HepG2 (cell line): ENCODE results near the gene HOXA5. TPM values are rescaled to one million over a fixed set of nuclear protein-coding genes. Genes with fewer than 3 reads are reported as not detected.

Experiments used
- AGO2 ChIP-seq: fragments of 200-400 bp; formaldehyde crosslinking; optimal IDR thresholded peaks from 2 replicates; pipeline ENCODE3; 2017; ENCODE audit warnings: mild to moderate bottlenecking, low read depth, low read length, moderate library complexity
- ARNT ChIP-seq: fragments of 450-650 bp; IDR thresholded peaks from 2 replicates; pipeline ENCODE4 v1.6.1; 2017
- BRCA1 ChIP-seq: sonication (generic); formaldehyde crosslinking; IDR thresholded peaks from 2 replicates; pipeline ENCODE4 v1.4.0; 2020; ENCODE audit warnings: missing genetic modification reagents
- MAZ ChIP-seq, 2 experiments: sonication (generic) in 1 of 2; formaldehyde crosslinking in 1 of 2; IDR thresholded peaks; 2 replicates each; pipeline versions ENCODE4 v1.5.0 to v1.6.1; 2012 to 2020; ENCODE audit warnings: low read depth in 2 of 2, mild to moderate bottlenecking in 2 of 2, borderline replicate concordance in 1 of 2, improper control_type of control experiment in 1 of 2, low read length in 1 of 2, missing genetic modification reagents in 1 of 2, moderate library complexity in 1 of 2
- MEIS1 ChIP-seq: sonication (generic); formaldehyde crosslinking; IDR thresholded peaks from 2 replicates; pipeline ENCODE4 v1.9.0; 2021; ENCODE audit warnings: mild to moderate bottlenecking, missing genetic modification reagents, moderate library complexity, borderline replicate concordance
- RFX3 ChIP-seq: IDR thresholded peaks from 2 replicates; pipeline ENCODE4 v1.6.1; 2016; ENCODE audit warnings: missing biosample characterization, missing genetic modification reagents
- SIX4 ChIP-seq: sonication (generic); formaldehyde crosslinking; IDR thresholded peaks from 2 replicates; pipeline ENCODE4 v1.4.0; 2020; ENCODE audit warnings: missing genetic modification reagents
- TGIF2 ChIP-seq: IDR thresholded peaks from 2 replicates; pipeline ENCODE4 v1.6.1; 2016; ENCODE audit warnings: control low read depth, missing compliant biosample characterization
- TSC22D2 ChIP-seq: sonication (generic); formaldehyde crosslinking; IDR thresholded peaks from 2 replicates; pipeline ENCODE4 v1.5.1; 2020; ENCODE audit warnings: missing genetic modification reagents, mild to moderate bottlenecking, borderline replicate concordance
- ZBTB42 ChIP-seq: sonication (generic); formaldehyde crosslinking; IDR thresholded peaks from 2 replicates; pipeline ENCODE4 v1.5.0; 2020; ENCODE audit warnings: mild to moderate bottlenecking, missing genetic modification reagents
- ZSCAN29 ChIP-seq: sonication (generic); formaldehyde crosslinking; conservative IDR thresholded peaks from 2 replicates; pipeline ENCODE4 v1.4.0; 2020; ENCODE audit warnings: mild to moderate bottlenecking, missing genetic modification reagents
- polyA plus RNA-seq, 8 experiments: library from polyadenylated mRNA; depleted of rRNA in 3 of 8; stranded (reverse) in 7 of 8; unstranded in 1 of 8; fragments of >200 nt; fragmentation: Illumina TruSeq in 4 of 8; extraction: Trizol in 4 of 8; gene quantifications; 2 replicates each; pipeline versions ENCODE4 v1.2.1 to v1.2.3, GENCODE V29; 2011 to 2016; ENCODE audit warnings: low read depth in 4 of 8, missing spikeins in 1 of 8, mixed read lengths in 1 of 8; ENCODE audit not compliant: insufficient read depth in 1 of 8
- total RNA-seq, 5 experiments: library from RNA; depleted of rRNA; stranded (reverse); fragments of >200 nt; fragmentation: Illumina TruSeq; extraction: Trizol; gene quantifications; 2 replicates each; pipeline ENCODE4 v1.2.3, GENCODE V29; 2016; ENCODE audit warnings: low read depth in 1 of 5
- TF ChIP-seq, protein P1 (sequence below): sonication (generic); formaldehyde crosslinking; IDR thresholded peaks from 2 replicates; pipeline ENCODE4 v1.4.0; 2020; ENCODE audit warnings: low read depth, mild to moderate bottlenecking, missing genetic modification reagents
- TF ChIP-seq, protein P2 (sequence below): sonication (generic); IDR thresholded peaks from 2 replicates; pipeline ENCODE4 v1.6.1; 2016; ENCODE audit warnings: low read depth, borderline replicate concordance
- TF ChIP-seq, protein P3 (sequence below): sonication (generic); formaldehyde crosslinking; IDR thresholded peaks from 2 replicates; pipeline ENCODE4 v1.5.0; 2020; ENCODE audit warnings: missing genetic modification reagents
- TF ChIP-seq, protein P4 (sequence below): sonication (generic); formaldehyde crosslinking; IDR thresholded peaks from 2 replicates; pipeline ENCODE4 v1.4.0; 2020; ENCODE audit warnings: missing genetic modification reagents
- TF ChIP-seq, protein P5 (sequence below): IDR thresholded peaks from 2 replicates; pipeline ENCODE4 v1.4.0; 2020; ENCODE audit warnings: mild to moderate bottlenecking, missing genetic modification reagents
- TF ChIP-seq, protein P6 (sequence below): sonication (generic); formaldehyde crosslinking; IDR thresholded peaks from 2 replicates; pipeline ENCODE4 v1.8.0; 2022; ENCODE audit warnings: mild to moderate bottlenecking, missing genetic modification reagents, moderate library complexity
- TF ChIP-seq, protein P7 (sequence below): sonication (generic); formaldehyde crosslinking; IDR thresholded peaks from 2 replicates; pipeline ENCODE4 v1.4.0; 2020; ENCODE audit warnings: missing genetic modification reagents; ENCODE audit errors: not compliant biosample characterization

HOXA5 gene
- total and polyA plus RNA-seq, 2 of the 13 experiments (the other 11 are each of a cell fraction or from before 2014, with no cell fraction given): 3.2 to 3.6 TPM

DNA sequence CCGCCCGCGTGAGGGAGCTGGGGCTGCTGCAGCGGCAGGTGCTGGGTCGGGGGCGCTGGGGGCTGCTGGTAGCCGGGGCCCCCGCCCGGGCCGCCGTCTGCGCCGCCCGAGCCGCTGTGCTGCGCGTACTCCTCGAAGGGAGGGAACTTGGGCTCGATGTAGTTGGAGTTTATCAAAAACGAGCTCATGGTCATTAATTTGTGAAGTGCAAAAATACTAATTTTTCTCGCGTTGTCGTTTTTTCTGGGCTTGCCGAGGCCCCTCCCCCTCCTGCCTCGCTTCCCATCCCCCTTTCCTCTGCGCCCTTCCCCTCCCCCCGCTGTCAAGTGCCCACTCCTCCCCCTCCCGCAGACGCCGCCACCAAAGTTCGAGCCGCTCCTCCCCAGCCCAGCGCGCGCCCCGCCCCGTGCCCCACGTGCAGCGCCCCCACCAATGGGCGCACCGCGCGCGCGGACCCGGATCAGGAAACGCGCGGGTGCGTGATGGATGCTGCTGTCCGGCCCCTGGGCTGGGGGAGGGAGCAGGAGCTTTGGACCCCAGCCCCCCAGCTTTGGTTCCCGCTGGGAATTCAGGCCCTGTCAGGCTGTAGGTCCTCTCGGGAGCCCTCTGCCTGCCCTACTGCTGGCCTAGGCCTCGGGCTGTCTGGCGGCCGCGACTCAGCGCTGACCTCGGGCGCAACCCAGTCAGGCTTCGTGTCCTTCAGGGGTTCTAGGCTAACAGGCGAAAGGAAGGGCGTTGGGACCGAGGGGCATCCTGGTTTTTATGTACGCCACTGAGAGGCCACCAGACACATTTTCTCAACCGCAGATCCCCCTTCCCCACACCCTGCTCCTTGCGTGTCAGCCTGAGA lies 12.7 kb downstream of the HOXA5 start, which contains the start of gene HOXA4 (continued):
- no peak for TF ChIP-seq MEIS1 (CRISPR knock-in tag)
- TF ChIP-seq MAZ (IDR thresholded peaks at IDR 0.05; ENCODE audit: borderline replicate concordance, low read depth, low read length): peak; percentile 80; the same call in 1 of the 2 replicates
- TF ChIP-seq MAZ (CRISPR knock-in tag; IDR thresholded peaks at IDR 0.05; ENCODE audit: low read depth): peak; percentile 86
- TF ChIP-seq, protein P1, sequence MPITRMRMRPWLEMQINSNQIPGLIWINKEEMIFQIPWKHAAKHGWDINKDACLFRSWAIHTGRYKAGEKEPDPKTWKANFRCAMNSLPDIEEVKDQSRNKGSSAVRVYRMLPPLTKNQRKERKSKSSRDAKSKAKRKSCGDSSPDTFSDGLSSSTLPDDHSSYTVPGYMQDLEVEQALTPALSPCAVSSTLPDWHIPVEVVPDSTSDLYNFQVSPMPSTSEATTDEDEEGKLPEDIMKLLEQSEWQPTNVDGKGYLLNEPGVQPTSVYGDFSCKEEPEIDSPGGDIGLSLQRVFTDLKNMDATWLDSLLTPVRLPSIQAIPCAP (CRISPR knock-in tag): no peak
- TF ChIP-seq, protein P2, sequence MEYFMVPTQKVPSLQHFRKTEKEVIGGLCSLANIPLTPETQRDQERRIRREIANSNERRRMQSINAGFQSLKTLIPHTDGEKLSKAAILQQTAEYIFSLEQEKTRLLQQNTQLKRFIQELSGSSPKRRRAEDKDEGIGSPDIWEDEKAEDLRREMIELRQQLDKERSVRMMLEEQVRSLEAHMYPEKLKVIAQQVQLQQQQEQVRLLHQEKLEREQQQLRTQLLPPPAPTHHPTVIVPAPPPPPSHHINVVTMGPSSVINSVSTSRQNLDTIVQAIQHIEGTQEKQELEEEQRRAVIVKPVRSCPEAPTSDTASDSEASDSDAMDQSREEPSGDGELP: peak; percentile 20; the same call in 1 of the 2 replicates
- no peak for TF ChIP-seq SIX4 (CRISPR knock-in tag)
- no peak for TF ChIP-seq BRCA1 (CRISPR knock-in tag)
- TF ChIP-seq, protein P3, sequence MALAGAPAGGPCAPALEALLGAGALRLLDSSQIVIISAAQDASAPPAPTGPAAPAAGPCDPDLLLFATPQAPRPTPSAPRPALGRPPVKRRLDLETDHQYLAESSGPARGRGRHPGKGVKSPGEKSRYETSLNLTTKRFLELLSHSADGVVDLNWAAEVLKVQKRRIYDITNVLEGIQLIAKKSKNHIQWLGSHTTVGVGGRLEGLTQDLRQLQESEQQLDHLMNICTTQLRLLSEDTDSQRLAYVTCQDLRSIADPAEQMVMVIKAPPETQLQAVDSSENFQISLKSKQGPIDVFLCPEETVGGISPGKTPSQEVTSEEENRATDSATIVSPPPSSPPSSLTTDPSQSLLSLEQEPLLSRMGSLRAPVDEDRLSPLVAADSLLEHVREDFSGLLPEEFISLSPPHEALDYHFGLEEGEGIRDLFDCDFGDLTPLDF (CRISPR knock-in tag): peak; percentile 86
- no peak for TF ChIP-seq ZBTB42 (CRISPR knock-in tag)
- TF ChIP-seq ARNT: no peak
- peak; percentile 73 for TF ChIP-seq AGO2
- no peak for TF ChIP-seq RFX3 (CRISPR knock-in tag)
- no peak for TF ChIP-seq TSC22D2
- TF ChIP-seq TGIF2 (CRISPR knock-in tag): peak; percentile 26; the same call in 1 of the 2 replicates
- TF ChIP-seq, protein P4, sequence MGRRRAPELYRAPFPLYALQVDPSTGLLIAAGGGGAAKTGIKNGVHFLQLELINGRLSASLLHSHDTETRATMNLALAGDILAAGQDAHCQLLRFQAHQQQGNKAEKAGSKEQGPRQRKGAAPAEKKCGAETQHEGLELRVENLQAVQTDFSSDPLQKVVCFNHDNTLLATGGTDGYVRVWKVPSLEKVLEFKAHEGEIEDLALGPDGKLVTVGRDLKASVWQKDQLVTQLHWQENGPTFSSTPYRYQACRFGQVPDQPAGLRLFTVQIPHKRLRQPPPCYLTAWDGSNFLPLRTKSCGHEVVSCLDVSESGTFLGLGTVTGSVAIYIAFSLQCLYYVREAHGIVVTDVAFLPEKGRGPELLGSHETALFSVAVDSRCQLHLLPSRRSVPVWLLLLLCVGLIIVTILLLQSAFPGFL (CRISPR knock-in tag): no peak
- TF ChIP-seq, protein P5, sequence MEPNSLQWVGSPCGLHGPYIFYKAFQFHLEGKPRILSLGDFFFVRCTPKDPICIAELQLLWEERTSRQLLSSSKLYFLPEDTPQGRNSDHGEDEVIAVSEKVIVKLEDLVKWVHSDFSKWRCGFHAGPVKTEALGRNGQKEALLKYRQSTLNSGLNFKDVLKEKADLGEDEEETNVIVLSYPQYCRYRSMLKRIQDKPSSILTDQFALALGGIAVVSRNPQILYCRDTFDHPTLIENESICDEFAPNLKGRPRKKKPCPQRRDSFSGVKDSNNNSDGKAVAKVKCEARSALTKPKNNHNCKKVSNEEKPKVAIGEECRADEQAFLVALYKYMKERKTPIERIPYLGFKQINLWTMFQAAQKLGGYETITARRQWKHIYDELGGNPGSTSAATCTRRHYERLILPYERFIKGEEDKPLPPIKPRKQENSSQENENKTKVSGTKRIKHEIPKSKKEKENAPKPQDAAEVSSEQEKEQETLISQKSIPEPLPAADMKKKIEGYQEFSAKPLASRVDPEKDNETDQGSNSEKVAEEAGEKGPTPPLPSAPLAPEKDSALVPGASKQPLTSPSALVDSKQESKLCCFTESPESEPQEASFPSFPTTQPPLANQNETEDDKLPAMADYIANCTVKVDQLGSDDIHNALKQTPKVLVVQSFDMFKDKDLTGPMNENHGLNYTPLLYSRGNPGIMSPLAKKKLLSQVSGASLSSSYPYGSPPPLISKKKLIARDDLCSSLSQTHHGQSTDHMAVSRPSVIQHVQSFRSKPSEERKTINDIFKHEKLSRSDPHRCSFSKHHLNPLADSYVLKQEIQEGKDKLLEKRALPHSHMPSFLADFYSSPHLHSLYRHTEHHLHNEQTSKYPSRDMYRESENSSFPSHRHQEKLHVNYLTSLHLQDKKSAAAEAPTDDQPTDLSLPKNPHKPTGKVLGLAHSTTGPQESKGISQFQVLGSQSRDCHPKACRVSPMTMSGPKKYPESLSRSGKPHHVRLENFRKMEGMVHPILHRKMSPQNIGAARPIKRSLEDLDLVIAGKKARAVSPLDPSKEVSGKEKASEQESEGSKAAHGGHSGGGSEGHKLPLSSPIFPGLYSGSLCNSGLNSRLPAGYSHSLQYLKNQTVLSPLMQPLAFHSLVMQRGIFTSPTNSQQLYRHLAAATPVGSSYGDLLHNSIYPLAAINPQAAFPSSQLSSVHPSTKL (CRISPR knock-in tag): peak; percentile 59; the same call in 1 of the 2 replicates
- TF ChIP-seq, protein P6, sequence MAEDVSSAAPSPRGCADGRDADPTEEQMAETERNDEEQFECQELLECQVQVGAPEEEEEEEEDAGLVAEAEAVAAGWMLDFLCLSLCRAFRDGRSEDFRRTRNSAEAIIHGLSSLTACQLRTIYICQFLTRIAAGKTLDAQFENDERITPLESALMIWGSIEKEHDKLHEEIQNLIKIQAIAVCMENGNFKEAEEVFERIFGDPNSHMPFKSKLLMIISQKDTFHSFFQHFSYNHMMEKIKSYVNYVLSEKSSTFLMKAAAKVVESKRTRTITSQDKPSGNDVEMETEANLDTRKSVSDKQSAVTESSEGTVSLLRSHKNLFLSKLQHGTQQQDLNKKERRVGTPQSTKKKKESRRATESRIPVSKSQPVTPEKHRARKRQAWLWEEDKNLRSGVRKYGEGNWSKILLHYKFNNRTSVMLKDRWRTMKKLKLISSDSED (CRISPR knock-in tag): no peak
- TF ChIP-seq, protein P7, sequence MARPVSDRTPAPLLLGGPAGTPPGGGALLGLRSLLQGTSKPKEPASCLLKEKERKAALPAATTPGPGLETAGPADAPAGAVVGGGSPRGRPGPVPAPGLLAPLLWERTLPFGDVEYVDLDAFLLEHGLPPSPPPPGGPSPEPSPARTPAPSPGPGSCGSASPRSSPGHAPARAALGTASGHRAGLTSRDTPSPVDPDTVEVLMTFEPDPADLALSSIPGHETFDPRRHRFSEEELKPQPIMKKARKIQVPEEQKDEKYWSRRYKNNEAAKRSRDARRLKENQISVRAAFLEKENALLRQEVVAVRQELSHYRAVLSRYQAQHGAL (CRISPR knock-in tag): no peak
- no peak for TF ChIP-seq ZSCAN29 (CRISPR knock-in tag)
